Stimulated activated naive CD4-positive, alpha-beta T cell treated with Interleukin-2 at 50 U/mL for 16 hours (primary cell): ENCODE data around the gene TPSB2.
"Not testable (repeated sequence)": the region's sequence is repeated elsewhere in the genome, so short reads cannot be mapped to it uniquely, and the experiment has no call there.

Experiments used
- DNase-seq: peaks from one replicate; lab custom pipeline; 2025; lab: John Stamatoyannopoulos, UW

The TPSB2 gene

DNA sequence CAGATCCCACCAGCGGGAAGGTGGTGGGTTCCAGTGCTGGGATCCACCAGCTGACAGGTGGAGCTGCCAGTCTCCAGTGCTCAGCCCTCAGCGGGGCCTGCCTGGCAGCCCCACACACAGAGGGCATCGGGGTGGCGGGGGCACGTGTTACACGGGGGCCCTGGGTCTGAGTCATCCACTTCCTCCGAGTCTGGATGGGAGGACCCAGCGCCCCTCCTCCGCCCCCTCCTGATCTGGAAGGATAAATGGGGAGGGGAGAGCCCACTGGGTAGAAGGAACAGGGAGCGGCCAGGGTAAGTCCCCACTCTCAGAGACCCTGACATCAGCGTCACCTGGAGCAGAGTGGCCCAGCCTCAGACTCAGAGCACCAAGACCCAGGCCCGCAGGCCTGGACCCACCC, 10.5 kb upstream of the TPSB2 start, which contains the start of gene TPSAB1:
Gene TPSAB1 (plus strand): TSS at position 270 of the 400 bp plus-strand sequence. CDS start 234 bp downstream, outside the sequence.
- DNase-seq, result not testable (repeated sequence)

- DNase-seq, result not testable (repeated sequence)
Observed at GRCh38 chr16:1239575-1239974, 9.6 kb upstream of the TPSB2 start.

DNA sequence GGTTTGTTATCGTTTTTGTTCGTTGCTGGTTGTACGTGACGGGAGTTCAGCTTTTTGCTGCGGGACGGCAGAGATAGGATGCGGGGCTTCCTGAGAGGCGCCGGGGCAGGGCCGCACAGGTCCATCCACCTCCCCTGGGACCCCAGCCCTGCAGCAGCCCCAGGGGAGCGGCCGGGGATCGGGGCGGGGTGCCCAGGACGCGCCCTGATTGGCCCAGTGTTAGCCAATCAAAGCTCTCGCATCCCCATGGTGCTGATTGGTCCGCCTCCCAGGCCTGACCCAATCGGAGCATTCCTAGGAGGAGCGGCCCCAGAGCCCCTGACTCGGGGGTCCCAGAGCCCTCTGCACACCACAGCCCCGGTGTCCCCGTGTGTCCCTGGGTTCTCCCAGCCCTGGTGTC, 8.9 kb upstream of the TPSB2 start:
- DNase-seq, result not testable (repeated sequence)

- DNase-seq, result no peak
Observed at GRCh38 chr16:1237990-1238389, 8.0 kb upstream of the TPSB2 start.

- DNase-seq, result not testable (repeated sequence)
Observed at GRCh38 chr16:1236659-1237058, 6.7 kb upstream of the TPSB2 start.

- not testable (repeated sequence) for DNase-seq
Observed at GRCh38 chr16:1232049-1232748, 2.2 kb upstream of the TPSB2 start.

DNA sequence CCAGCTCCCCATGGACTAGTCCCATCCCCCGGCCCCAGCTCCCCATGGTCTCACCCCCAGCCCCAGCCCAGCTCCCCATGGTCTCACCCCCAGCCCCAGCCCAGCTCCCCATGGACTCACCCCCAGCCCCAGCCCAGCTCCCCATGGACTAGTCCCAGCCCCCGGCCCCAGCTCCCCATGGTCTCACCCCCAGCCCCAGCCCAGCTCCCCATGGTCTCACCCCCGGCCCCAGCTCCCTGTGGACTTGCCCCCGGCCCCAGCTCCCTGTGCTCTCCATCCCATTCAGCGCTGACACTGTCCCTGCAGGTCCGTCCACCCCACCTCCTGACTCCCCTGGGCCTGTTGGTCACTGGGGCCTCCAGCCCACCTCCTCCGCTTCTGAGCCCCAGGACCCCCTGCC, 1.3 kb upstream of the TPSB2 start:
- DNase-seq, result not testable (repeated sequence)

DNA sequence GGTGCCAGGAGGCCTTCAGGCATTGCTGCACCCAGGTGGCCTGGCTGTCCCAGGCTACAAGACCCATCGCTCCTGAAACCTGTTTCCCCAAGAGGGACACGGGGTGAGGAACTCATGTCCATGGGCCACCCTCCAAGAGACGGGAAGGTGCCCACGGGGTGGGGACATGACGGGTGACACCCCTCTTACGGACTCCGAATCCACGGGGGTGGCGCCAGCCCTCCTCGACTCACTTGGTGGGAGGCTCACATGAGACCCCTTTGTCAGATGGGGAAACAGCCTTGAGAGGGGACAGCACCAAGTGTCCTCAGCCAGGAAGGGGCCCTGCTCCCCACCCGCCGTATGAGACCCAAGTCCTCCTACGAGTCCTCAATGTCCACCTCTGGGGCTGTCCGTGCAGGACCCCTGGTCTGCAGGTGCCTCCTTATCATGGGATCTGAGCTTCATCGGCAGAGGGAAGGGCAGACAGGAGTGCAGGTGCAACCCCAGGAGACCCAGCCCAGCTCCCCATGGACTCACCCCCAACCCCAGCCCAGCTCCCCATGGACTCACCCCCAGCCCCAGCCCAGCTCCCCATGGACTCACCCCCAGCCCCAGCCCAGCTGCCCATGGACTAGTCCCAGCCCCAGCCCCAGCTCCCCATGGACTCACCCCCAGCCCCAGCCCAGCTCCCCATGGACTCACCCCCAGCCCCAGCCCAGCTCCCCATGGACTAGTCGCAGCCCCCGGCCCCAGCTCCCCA, 658 bp upstream of the TPSB2 start:
- not testable (repeated sequence) for DNase-seq

DNA sequence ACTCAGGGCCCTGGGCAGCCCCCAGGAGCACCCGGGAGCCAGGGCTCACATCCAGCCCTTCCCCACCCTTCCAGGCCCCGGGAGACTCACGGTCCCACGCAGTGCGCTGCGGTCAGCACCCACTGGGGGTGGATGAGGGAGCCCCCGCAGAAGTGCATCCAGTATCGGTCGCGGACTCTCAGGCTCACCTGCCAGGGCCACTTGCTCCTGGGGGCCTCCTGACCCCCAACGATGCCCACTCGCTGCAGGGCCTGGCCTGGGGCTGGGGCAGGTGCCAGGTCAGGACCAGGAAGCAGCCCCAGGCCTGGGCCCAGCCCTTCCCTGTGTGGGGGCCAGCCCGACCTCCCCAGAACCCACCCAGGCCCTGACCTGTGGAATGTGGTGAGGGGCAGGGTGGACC, 508 bp downstream of the TPSB2 start:
- not testable (repeated sequence) for DNase-seq

DNA sequence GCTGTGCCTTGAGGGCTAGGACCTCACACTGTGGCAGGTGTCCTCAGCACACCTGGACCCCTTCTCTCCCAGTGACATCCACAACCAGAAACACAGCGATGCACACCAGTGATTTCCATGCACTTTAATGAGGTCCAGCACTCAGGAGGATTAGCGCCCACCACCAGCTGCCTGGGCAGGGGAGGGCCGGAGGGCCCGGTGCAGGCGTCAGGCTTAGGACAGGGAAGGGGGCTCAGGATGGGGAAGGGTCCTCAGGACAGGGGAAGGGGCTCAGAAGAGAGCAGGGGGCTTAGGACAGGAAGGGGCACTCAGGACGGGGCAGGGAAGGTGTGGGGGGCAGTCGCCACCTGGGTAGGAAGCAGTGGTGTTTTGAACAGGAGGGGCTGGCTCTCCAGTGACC, 1.8 kb downstream of the TPSB2 start:
- DNase-seq, result not testable (repeated sequence)

DNA sequence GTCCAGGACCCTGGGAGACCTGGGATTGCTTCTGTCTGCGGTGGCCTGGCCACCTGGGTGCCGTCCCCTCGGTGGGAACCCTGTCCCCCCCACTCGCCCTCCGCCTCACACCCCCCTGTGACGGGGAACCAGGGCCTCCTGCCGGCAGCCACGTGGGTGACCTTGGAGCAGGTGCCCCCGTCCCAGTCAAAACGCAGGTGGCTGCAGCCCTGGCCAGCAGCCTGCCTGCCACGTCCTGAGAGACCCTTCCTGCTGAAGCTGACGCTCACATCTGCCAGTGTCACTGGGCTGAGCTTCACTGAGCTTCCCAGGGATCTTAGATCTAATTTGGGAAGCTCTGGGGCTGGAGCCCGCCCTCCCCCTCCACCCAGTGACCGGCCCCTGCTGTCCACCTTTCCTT, 3.3 kb downstream of the TPSB2 start:
- DNase-seq, result not testable (repeated sequence)

DNA sequence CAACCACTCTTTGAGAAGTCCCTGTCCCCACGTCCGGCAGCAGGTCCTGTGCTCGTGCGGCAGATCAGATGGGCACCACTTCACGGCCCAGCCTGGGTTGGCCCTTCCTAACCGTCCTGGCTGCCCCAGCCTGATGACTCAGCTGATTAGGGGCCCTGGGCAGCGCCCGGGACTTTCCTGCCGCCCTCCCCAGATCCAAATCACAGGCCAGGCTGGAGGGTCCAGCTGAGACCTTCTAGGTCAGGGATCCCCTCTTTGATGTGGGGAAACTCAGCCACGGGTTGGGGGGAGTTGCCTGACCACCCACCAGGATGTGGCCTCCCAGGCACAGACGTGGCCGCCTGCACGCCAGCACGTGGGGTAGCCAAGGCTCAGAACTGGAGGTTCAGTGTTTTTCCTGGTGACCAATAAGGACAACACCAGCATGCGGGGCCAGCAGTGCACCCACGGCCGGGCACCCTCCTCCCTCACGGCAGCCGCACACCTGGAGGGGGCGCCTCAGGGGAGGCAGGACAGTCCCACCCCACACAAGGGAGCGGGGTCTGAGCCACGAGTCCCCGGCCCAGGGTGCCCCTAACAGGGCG, 4.2 kb downstream of the TPSB2 start:
- not testable (repeated sequence) for DNase-seq

DNA sequence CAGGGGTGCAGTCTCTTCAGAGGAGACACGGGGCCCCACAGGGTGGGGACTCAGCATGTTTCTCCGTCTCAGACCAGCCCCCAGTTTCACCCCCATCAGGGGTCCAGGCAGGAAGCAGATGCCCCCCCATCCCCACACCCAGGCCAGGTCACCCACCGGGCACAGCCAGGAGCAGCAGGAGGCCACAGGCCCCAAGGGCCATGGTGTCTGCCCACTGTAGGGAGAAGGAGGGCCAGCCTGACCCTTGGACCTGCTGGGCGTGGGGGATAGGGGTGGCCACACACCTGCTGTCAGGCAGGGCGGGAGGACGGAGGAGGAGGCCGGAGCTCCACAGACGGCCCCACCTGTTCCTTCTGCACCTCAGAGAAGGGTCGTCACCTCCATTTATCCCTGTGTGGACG, 4.9 kb downstream of the TPSB2 start, which contains the start of gene TPSG1:
Gene TPSG1 (minus strand): TSS at position 218 of the 401 bp plus-strand sequence. CDS start 16 bp downstream, at position 202.
- no peak for DNase-seq

DNA sequence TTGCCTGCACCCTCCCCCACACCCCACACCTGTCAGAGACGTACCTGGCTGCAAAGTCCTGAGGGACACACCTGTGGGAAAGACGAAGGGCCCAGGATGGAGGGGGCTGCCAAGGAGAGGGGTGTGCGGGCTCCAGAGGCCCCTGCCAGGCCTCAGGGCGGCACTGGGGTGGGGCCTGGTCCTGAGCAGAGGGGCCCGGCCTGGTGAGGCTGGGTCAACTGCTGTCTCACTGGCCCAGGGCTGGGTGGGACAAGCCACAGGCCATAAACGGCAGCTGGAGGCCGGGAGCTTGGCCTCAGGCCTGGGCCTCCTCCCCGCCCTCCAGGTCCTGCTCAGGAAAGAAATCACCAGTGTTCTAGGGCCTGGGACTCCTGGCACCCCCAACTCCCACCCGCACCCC, 5.4 kb downstream of the TPSB2 start:
- DNase-seq, result no peak

DNA sequence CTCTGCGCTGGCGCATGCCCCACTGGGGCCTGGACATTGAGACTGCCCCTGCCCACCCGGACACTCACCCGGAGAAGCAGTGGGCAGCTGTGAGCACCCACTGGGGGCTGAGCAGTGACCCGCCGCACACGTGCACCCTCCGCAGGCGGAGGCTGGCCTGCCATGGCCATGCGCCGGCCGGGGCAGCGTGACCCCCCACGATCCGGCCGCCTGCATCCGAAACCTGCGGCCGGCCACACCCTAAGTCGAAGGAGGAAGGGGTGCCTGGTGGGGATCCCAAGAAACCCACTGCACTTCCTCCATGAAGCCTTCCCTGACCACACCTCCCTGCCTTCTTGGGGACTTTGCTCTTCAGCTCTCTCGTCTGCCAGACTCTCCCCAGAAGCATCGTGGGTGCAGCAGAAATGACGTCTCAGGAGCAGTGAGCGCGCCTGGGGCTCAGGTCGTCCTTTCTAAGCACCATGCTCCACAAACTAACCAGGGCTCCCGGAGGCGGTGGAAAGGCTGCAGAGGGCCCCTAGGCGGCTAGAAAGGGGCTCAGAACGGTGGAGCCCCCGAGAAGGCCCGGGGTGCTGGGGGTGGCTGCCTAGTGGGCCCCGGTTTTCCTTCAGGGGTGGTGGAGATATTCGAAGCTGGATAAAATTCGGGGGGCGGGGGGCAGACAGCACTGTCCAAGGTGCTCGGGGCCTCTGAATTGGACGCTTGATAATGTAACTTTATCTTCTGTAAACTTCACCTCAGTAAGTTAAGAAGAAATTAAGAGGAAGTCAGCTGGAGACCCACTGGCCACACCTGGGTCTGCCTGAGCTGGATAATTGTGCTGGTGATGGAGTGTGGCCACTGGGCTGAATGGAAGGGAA, 6.4 kb downstream of the TPSB2 start:
- no peak for DNase-seq

DNA sequence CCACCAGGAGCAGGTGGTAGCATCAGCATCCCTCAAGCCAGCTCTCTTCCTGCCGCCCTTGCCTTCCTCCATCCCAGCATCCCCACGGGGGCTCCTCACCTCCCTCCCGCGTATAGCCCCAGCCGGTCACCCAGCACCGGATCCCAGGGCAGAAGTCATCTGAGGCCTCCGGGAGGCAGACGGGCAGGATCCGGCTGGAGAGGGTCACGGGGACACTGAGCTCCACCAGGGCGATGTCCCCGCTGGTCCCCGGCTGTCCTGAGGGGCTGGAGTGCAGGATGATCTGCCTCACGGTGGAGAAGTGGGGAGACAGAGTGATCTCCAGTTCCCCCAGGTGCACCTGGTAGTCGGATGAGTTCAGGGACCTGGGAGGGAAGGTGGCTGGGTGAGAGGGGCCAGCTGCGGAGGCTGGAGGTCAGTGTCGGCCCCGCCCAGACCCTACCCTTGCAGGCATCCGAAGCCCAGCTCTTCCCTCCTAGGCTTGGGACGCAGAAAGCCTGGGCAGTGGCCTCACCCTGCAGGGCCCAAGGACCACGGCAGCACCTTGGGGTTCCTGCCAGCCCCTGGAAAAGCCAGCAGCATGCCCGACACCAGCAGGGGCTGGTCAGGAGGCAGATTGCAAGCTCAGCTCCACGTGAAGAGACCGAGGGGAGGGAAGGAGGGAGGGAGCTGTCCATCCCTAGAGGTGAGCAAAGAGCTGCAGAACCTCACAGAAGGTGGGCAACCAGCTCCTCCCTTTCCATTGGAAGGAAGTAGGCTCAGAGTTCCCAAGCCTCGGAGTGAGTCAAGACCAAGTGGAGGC, 7.2 kb downstream of the TPSB2 start:
- no peak for DNase-seq

DNA sequence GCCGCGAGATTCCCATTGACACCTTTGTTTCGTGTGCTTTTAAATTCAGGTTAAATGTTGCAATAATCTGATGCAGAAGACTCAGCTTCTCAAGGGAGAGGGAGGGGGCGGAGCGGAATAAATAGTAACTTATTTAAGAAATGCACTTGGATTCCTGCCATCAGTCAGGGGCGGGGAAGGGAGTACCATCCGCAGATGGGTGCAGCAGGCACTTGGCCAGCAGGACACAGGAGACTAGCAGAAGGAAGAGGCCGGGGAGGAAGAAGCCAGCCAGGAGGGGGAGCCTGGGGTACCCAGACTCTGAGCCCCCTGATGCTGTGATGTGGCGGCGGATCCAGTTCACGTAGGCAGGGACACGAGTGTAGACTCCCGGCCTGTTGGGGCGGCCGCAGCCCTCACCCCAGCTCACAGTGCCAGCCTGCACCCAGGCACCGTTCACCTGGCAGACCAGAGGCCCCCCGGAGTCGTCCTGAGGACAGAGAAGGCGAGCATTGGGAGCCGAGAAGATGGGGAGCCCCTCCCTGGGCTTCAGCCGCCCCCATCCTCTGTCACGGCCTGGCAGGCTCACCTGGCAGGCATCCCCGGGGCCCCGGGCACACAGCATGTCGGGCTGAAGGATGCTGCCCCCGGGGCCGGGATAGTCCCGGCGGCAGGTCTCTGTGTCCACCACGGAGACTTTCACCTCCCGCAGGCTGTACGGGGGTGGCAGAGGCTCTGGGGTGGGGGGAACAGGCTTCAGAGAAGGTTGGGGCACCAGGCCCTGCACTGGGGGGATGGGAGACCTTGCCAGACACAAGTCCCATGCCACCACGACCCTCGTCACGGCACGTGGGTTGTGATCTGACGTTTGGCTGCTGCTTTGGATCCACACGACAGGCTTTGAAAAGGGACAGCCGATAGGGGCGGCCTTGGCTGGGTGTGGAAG, 8.1 kb downstream of the TPSB2 start:
- no peak for DNase-seq

GRCh38 chr16:1220841-1221627, 8.9 kb downstream of the TPSB2 start:
- no peak for DNase-seq

DNA sequence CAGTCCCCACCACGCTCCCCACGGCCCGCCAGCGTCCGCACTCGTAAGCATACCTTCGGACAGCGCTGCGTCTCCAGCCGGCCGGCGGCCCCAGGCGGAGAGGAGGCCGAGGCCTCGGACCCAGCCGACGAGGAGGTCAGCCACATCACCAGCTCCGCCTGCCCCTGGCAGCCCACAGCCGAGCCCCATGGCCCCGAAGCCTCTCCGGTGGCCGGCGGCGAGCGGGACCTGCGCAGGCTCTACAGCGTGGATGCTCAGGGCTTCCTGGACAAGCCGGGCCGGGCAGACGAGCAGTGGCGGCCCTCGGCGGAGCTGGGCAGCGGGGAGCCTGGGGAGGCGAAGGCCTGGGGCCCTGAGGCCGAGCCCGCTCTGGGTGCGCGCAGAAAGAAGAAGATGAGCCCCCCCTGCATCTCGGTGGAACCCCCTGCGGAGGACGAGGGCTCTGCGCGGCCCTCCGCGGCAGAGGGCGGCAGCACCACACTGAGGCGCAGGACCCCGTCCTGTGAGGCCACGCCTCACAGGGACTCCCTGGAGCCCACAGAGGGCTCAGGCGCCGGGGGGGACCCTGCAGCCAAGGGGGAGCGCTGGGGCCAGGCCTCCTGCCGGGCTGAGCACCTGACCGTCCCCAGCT, 9.8 kb downstream of the TPSB2 start:
- no peak for DNase-seq
